Measurements from ENCODE around the gene IFRD1.

DNA sequence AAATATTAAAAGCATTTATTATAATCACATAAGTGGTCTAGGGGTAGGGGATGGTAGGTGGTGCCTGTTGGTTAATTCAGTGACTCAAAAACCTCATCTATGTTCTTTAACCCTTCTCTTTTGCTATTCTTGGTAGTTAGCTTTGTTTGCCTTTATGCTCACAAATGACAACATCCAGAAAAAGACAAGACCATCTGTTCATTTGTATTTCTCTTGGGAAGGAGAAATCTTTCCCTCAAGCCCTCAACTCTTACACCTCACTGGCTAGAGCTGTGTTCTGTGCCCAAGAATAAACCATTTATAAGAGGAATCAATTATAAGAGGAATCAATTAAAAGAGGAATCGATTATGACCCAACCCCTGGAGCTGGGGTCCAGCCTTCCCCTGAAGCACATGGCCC lies 10.8 kb upstream of the IFRD1 start:
- TF ChIP-seq, protein P1, sequence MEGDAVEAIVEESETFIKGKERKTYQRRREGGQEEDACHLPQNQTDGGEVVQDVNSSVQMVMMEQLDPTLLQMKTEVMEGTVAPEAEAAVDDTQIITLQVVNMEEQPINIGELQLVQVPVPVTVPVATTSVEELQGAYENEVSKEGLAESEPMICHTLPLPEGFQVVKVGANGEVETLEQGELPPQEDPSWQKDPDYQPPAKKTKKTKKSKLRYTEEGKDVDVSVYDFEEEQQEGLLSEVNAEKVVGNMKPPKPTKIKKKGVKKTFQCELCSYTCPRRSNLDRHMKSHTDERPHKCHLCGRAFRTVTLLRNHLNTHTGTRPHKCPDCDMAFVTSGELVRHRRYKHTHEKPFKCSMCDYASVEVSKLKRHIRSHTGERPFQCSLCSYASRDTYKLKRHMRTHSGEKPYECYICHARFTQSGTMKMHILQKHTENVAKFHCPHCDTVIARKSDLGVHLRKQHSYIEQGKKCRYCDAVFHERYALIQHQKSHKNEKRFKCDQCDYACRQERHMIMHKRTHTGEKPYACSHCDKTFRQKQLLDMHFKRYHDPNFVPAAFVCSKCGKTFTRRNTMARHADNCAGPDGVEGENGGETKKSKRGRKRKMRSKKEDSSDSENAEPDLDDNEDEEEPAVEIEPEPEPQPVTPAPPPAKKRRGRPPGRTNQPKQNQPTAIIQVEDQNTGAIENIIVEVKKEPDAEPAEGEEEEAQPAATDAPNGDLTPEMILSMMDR (IDR thresholded peaks at IDR 0.05 in 8 of 11, conservative IDR thresholded peaks at IDR 0.05 in 3 of 11), result no peak
- TF ChIP-seq POLR2A (IDR thresholded peaks at IDR 0.05) (no peak), POLR2AphosphoS5 (IDR thresholded peaks at IDR 0.05) (no peak)
